ENCODE results near the gene UROS.

DNA sequence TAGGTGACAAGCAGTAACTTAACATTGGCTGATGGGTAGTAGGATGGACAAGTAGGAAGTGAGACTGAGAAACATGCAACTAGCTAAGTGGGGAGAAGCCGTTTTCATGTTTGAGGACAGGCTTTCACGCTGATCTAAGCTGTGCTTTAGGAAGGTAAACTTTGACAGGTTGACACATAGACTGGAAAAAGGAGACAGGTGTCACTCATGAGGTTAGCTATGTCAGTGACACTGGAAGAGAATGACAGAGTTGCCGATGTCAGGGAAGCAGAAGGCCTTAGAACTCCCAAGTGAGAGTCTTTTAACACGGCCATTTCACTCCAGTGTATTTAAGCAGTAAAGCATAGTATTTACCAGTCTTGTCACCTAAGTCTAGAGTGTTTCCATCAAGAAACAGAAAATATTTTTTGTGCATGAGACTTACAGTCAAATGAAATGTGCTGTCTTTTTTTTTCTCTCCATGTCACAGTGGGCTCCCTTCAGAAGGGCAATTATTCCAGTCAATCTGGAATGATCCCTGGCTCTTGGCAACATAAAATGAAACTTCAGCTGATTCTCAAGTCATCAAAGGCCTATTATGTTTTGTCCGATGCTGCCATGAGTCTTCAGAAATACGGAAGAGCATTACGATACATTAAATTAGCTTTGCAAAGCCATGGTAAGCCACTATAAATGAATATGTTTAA, 82.9 kb downstream of the UROS start:
- TF ChIP-seq RAD21 (conservative IDR thresholded peaks at IDR 0.05) (no peak), TAF1 (IDR thresholded peaks at IDR 0.05; ENCODE audit: low read depth) (no peak), EZH2 (IDR thresholded peaks at IDR 0.05; ENCODE audit: borderline replicate concordance, insufficient read depth, low read length, poor library complexity, severe bottlenecking) (no peak)
- TF ChIP-seq, protein P1, sequence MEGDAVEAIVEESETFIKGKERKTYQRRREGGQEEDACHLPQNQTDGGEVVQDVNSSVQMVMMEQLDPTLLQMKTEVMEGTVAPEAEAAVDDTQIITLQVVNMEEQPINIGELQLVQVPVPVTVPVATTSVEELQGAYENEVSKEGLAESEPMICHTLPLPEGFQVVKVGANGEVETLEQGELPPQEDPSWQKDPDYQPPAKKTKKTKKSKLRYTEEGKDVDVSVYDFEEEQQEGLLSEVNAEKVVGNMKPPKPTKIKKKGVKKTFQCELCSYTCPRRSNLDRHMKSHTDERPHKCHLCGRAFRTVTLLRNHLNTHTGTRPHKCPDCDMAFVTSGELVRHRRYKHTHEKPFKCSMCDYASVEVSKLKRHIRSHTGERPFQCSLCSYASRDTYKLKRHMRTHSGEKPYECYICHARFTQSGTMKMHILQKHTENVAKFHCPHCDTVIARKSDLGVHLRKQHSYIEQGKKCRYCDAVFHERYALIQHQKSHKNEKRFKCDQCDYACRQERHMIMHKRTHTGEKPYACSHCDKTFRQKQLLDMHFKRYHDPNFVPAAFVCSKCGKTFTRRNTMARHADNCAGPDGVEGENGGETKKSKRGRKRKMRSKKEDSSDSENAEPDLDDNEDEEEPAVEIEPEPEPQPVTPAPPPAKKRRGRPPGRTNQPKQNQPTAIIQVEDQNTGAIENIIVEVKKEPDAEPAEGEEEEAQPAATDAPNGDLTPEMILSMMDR (IDR thresholded peaks at IDR 0.05; ENCODE audit: poor library complexity, severe bottlenecking) = no peak

Data from neural cell (in vitro differentiated cells).